Lung (tissue), 12 donors: ENCODE measurements around the gene FOXO1. TPM values are rescaled to one million over a fixed set of nuclear protein-coding genes. Genes with fewer than 3 reads are reported as not detected.
A peak's percentile ranks its signal among the peaks of the same experiment; 100 is the strongest.

ENCODE experiments used
- ATAC-seq: fragments of 200-7000 bp; cut with Tn5 transposase; one replicate; pipeline ENCODE4 v1.9.1; 2020; ENCODE audit warnings: moderate number of reproducible peaks; ENCODE audit not compliant: insufficient read depth, low FRiP score
- DNase-seq, 3 donors: peaks; one replicate each; pipeline ENCODE4 v3.0.0-alpha.2; 2013 to 2017
- H3K27ac ChIP-seq, 2 donors: one replicate each; pipeline ENCODE4 v1.5.1; 2013; ENCODE audit warnings: mild to moderate bottlenecking in 2 of 2, moderate library complexity in 2 of 2, control low read depth in 1 of 2, inconsistent platforms in 1 of 2, low read depth in 1 of 2, low read length in 1 of 2
- H3K27me3 ChIP-seq, 3 donors: one replicate each; pipeline ENCODE4 v1.5.1; 2013; ENCODE audit warnings: low read length in 2 of 3; ENCODE audit not compliant: control insufficient read depth in 3 of 3, insufficient read depth in 3 of 3
- H3K36me3 ChIP-seq, 4 donors: one replicate each; pipeline ENCODE4 v1.5.1; 2013; ENCODE audit warnings: low read length in 4 of 4, mild to moderate bottlenecking in 1 of 4, moderate library complexity in 1 of 4; ENCODE audit not compliant: control insufficient read depth in 4 of 4, insufficient read depth in 4 of 4
- H3K4me1 ChIP-seq, 5 donors: one replicate each; pipeline ENCODE4 v1.5.1; 2013; ENCODE audit warnings: low read length in 5 of 5, mild to moderate bottlenecking in 2 of 5, moderate library complexity in 1 of 5; ENCODE audit not compliant: control insufficient read depth in 5 of 5, insufficient read depth in 5 of 5
- H3K4me3 ChIP-seq: one replicate; pipeline ENCODE4 v1.5.1; 2013; ENCODE audit warnings: mild to moderate bottlenecking, control low read depth, moderate library complexity
- H3K9ac ChIP-seq, 2 donors: one replicate each; pipeline ENCODE4 v1.5.1; 2013; ENCODE audit warnings: low read length in 2 of 2, control low read depth in 1 of 2; ENCODE audit not compliant: insufficient read depth in 1 of 2
- H3K9me3 ChIP-seq, 4 donors: one replicate each; pipeline ENCODE4 v1.5.1; 2013; ENCODE audit warnings: low read length in 3 of 4, mild to moderate bottlenecking in 1 of 4, moderate library complexity in 1 of 4; ENCODE audit not compliant: control insufficient read depth in 4 of 4, insufficient read depth in 3 of 4
- WGBS, 2 donors: extraction: QIAGEN DNeasy Blood & Tissue Kit; methylation state at CpG; one replicate each; pipeline ENCODE4 v1.1.7; 2013; 5-methylcytosine and 5-hydroxymethylcytosine counted together
- polyA plus RNA-seq, 2 donors: library from polyadenylated mRNA; stranded (reverse); fragments of 200-250 nt; gene quantifications; one replicate each; pipeline ENCODE4 v1.2.1, GENCODE V29; 2013
- total RNA-seq, 2 donors: library from RNA; depleted of rRNA in 1 of 2; stranded (reverse); fragments of >200 nt in 1 of 2; gene quantifications; one replicate each; pipeline ENCODE4 v1.2.1, GENCODE V29; 2014 to 2021
- TF ChIP-seq, protein P1 (sequence below): IDR thresholded peaks from 2 replicates; pipeline ENCODE4 v1.5.1; 2012; ENCODE audit warnings: mild to moderate bottlenecking; ENCODE audit errors: control extremely low read depth, extremely low read depth
- donor health status: control.
- donor health status: control.
- donor health status: Bipolar disorder and iron deficiency.
- donor health status: healthy.
- donor health status: DM: yes; HTN: yes; CAD: no.

FOXO1 gene
- total and polyA plus RNA-seq, 4 donors: 4.1 to 37.1 (median 21.3) TPM

DNA sequence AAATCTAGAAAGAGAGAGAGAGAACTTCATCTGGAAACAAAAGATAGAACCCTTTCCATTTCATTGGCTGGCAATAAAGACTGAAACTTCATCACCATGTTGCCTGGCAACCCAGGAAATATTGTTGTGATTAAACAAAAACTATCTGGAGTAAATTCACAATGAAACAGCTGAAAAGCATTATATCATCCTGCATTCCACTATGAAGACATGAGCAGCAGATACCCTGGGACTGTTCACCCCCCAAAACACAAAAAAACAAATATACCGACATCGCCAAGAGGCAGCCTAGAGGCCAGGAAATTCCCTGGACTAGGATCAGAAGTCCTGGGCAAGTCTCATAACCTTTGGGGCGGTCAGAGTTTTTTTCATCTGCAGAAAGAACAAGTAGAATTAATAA, 158.3 kb downstream of the FOXO1 start:
- peak in 2 of 3 donors; percentile 55 to 63 for DNase-seq
- no peak overlapping the region for H3K9ac ChIP-seq

GRCh38 chr13:40506592-40507446, 159.6 kb downstream of the FOXO1 start:
- TF ChIP-seq, protein P1, sequence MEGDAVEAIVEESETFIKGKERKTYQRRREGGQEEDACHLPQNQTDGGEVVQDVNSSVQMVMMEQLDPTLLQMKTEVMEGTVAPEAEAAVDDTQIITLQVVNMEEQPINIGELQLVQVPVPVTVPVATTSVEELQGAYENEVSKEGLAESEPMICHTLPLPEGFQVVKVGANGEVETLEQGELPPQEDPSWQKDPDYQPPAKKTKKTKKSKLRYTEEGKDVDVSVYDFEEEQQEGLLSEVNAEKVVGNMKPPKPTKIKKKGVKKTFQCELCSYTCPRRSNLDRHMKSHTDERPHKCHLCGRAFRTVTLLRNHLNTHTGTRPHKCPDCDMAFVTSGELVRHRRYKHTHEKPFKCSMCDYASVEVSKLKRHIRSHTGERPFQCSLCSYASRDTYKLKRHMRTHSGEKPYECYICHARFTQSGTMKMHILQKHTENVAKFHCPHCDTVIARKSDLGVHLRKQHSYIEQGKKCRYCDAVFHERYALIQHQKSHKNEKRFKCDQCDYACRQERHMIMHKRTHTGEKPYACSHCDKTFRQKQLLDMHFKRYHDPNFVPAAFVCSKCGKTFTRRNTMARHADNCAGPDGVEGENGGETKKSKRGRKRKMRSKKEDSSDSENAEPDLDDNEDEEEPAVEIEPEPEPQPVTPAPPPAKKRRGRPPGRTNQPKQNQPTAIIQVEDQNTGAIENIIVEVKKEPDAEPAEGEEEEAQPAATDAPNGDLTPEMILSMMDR: no peak
- ATAC-seq (no peak), DNase-seq (peak in 2 of 3 donors; percentile 22 to 27)
- Histone ChIP-seq H3K4me3 (no peak overlapping the region), H3K9ac (no peak overlapping the region), H3K36me3 (no peaks in the 10 kb centered on the region), H3K27ac (no peak overlapping the region), H3K27me3 (no peaks in the 10 kb centered on the region), H3K4me1 (peaks cover 0 to 7% (median 0%) of the 10 kb centered on the region in 5 donors), H3K9me3 (no peaks in the 10 kb centered on the region)
- 75 to 89% methylated on average over 11 of the region's 11 CpGs for WGBS, 2 donors

More for the DNA sequence above, 158.3 kb downstream of the FOXO1 start:
- TF ChIP-seq, protein P1: no peak
- no peaks in the 10 kb centered on the region for H3K9me3 ChIP-seq
- H3K4me3 ChIP-seq: no peak overlapping the region
- ATAC-seq: peak; percentile 34
- no peaks in the 10 kb centered on the region for H3K36me3 ChIP-seq
- peaks cover 0 to 7% (median 0%) of the 10 kb centered on the region in 5 donors for H3K4me1 ChIP-seq
- no peaks in the 10 kb centered on the region for H3K27me3 ChIP-seq
- peak overlapping the region; percentile 14 to 53 for H3K27ac ChIP-seq
- WGBS, 2 donors: 53 to 78% methylated on average over 3 of the region's 3 CpGs

Other genes with a start within 250 kb of the FOXO1 start
- 10 to 100 TPM; 17.2 to 34.3 TPM for gene MRPS31, start 104.5 kb upstream of the FOXO1 start, total RNA-seq
- 10 to 100 TPM; 17.0 to 43.6 TPM for gene MRPS31, start 104.5 kb upstream of the FOXO1 start, polyA plus RNA-seq
- gene SLC25A15, start 123.0 kb upstream of the FOXO1 start, total RNA-seq: 1 to 10 TPM; 8.1 to 8.6 TPM
- 1 to 10 TPM; 1.2 to 6.3 TPM for gene SLC25A15, start 123.0 kb upstream of the FOXO1 start, polyA plus RNA-seq